ENCODE data around the gene CAMK4.
A peak's percentile ranks its signal among the peaks of the same experiment; 100 is the strongest.
"Not testable (repeated sequence)": the region's sequence is repeated elsewhere in the genome, so short reads cannot be mapped to it uniquely, and the experiment has no call there.

Gene CAMK4

DNA sequence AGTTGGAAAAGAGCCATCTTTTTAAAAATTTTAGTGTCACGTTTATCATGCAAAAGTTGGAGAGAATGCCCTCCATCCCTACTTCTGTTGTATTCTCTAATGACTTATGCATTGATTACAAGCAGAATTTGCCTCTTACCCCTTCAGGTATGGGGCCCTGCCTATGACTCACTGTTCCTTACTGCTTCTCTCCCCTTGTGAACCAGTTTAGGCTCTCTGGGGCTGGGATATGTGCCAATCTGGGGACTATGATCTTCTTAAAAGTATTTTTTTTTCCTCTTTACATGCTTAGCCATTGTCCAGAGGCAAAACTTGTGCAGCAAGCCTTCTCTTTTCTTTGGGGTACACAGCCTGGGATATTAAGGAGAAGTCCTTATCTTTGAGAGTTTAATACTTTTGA lies 37.4 kb downstream of the CAMK4 start:
- DNase-seq: no peak

DNA sequence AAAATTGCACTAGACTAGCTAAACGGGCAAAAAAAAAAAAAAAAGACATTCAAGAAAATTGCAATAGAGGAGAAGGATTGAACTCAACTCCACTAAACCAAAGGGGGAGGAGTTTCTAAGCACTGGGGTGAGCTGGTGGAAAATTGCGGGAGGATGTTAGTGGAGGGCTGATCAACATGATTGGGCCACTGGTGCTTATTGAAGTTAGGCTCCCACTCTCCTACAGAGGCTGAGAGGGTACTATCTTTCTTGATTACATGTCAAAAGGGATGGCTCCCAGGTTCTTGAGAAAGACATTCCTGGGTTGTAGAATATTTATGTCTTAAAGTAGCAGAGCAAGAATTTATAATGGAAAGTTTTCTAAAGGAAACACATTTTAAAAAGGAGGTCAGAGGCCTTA lies 38.0 kb downstream of the CAMK4 start:
- DNase-seq: no peak

- DNase-seq: no peak
Observed at GRCh38 chr5:111262815-111263214, 38.6 kb downstream of the CAMK4 start.

DNA sequence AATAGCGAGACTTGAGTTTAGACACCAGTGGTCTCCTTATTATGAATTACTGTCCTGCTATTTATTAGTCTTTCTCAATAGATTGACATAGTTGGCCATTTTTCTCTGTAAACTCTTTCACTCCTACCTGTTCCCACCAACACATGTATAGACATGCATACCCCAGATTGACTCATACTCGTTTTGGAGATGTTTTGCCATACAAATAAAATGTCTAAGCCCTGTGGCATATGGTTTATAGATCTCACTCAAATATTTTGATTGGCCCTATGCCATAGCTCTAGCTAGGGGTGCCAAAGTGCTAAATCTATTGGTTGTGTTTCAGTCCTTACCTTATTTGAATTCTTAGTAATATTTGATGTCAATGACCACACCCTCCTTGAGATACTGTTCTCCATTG lies 42.3 kb downstream of the CAMK4 start:
- DNase-seq: peak; percentile 15

GRCh38 chr5:111268300-111268699 lies 44.1 kb downstream of the CAMK4 start:
- DNase-seq: no peak

GRCh38 chr5:111271885-111272284 lies 47.7 kb downstream of the CAMK4 start:
- DNase-seq: no peak

- DNase-seq: no peak
Observed at GRCh38 chr5:111277061-111277460, 52.9 kb downstream of the CAMK4 start.

DNA sequence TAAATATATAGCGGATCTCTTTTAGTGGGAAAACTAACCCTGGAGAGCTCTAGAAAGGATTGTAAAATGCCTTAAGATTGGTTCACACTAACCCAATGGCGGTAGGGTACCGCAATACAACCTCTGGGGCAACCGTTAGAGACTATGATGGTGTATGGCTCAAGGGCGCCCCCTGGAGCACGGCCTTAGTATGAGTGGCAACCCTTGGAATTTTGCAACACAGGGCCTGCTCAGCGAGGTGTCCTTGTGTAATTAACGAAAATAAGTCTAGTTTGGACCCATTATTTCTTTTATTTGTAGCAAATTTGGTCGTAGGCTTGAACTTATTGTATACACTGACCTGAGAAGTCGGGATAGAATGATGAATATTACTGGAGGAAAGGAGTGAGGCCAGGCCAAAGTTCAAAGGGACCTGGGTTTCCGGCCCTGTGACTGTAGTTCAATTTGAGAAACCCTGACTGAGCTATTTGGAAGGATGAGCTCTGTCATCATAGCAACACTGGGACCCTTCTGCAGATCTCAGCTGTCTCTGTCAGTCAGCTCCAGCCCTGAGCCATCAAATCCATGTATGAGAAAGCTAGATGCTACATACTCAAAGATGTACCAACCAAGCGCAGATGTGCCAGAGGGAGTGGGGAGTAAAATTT lies 54.8 kb downstream of the CAMK4 start:
- peak; percentile 79 for DNase-seq

- no peak for DNase-seq
Observed at GRCh38 chr5:111280282-111280951, 56.2 kb downstream of the CAMK4 start.

DNA sequence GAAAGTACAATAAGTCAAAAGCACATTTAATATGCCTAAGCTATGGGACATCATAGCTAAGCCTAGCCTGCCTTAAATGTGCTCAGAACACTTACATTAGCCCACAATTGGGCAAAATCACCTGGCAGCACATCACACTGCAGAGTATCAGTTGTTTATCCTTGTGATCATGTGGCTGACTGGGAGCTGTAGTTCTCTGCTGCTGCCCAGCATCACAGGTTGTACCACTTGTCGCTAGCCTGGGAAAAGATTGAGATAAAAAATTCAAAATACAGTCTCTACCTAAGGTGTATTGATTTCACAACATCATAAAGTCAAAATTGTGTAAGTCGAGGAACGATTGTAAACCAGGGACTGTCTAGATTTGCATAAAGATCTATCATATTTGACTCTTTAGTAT lies 58.6 kb downstream of the CAMK4 start:
- DNase-seq: no peak

GRCh38 chr5:111284825-111285224 lies 60.6 kb downstream of the CAMK4 start:
- DNase-seq: no peak

- DNase-seq: no peak
Observed at GRCh38 chr5:111294551-111294950, 70.4 kb downstream of the CAMK4 start.

GRCh38 chr5:111295649-111296048 lies 71.5 kb downstream of the CAMK4 start:
- DNase-seq: no peak

- DNase-seq: no peak
Observed at GRCh38 chr5:111296570-111296969, 72.4 kb downstream of the CAMK4 start.

DNA sequence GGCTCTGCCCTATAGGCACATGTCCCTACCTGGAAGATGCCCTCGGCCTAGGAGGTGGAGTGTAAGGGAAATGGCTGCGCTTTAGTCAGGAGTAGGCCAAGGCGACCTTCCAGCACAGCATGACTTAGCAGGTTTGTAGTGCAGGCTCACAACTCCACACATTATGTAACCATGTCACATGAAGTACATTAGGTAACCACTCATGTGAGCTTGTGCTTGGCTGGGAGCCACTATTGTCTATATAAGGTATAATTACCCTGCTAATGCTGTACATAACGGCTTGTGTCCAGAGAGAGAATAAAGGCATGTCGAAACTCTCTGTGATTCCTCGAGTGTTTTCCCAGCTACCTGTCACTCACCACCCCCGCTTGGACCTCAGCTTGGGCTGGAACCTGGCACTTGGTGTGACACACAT lies 74.9 kb downstream of the CAMK4 start:
- DNase-seq: peak; percentile 67

GRCh38 chr5:111299831-111300432 lies 75.7 kb downstream of the CAMK4 start:
- DNase-seq: no peak

DNA sequence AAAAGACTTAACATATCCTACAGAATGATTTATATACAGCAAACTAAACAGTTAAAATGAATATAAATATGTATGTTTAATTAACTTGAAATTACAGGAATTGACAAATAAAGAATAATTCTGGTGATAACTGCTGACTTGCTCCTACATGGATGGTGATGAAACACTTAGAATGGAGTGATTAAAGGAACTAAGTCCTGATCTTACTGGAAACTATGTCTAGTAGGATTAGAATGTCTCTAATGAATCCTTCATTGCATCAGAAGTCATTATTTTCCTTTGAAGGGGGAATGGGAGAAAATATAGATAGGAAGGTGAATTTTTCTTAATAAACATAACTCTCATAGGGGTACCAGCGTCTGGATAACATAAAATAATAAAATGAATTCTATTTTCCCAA lies 77.1 kb downstream of the CAMK4 start:
- peak; percentile 44 for DNase-seq

GRCh38 chr5:111302043-111302442 lies 77.9 kb downstream of the CAMK4 start:
- DNase-seq: not testable (repeated sequence)

DNA sequence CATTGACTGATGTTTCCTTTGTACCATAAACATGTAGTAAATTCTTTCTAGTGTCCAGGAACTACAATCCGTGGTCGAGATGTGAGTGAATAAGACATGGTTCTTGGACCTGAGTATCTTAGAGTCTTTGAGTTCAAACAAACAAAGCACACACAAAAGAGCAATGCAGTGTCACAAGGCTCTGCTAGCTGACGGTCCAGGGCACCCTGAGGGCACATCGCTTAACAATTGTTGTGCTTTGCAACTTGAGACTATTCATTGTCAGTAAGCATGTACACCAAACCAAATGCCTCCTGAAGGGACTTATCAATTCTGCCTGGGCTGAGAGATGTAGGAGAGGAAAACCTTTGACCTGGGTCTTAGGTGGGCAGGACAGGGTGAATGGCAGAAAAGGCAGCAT lies 84.8 kb downstream of the CAMK4 start:
- no peak for DNase-seq

GRCh38 chr5:111309384-111309783 lies 85.2 kb downstream of the CAMK4 start:
- no peak for DNase-seq

- no peak for DNase-seq
Observed at GRCh38 chr5:111310711-111311620, 86.8 kb downstream of the CAMK4 start.

- DNase-seq: no peak
Observed at GRCh38 chr5:111311666-111312065, 87.5 kb downstream of the CAMK4 start.

GRCh38 chr5:111313017-111313724 lies 89.0 kb downstream of the CAMK4 start:
- no peak for DNase-seq

Measured in DMS53 (cell line).